ENCODE results near the gene ATXN1. TPM values are rescaled to one million over a fixed set of nuclear protein-coding genes. Genes with fewer than 3 reads are reported as not detected.

Gene ATXN1
- total RNA-seq, 2 donors from 2014 or later: 41.0 to 115 TPM

GRCh38 chr6:16670183-16670582 is 91.1 kb downstream of the ATXN1 start:
- peak overlapping the region; percentile 77 for H3K4me3 Mint-ChIP-seq

GRCh38 chr6:16669227-16669626 is 92.0 kb downstream of the ATXN1 start:
- H3K27me3 Mint-ChIP-seq: no peaks in the 10 kb centered on the region
- peaks cover 47% of the 10 kb centered on the region for H3K4me1 Mint-ChIP-seq
- H3K9me3 Mint-ChIP-seq: peaks cover 3% of the 10 kb centered on the region
- peak overlapping the region; percentile 77 for H3K4me3 Mint-ChIP-seq
- ATAC-seq (replicated peaks): peak; percentile 74
- H3K36me3 Mint-ChIP-seq (ENCODE audit: low read depth): peaks cover 32% of the 10 kb centered on the region
- H3K27ac Mint-ChIP-seq: peak overlapping the region; percentile 94

More at GRCh38 chr6:16670183-16670582, 91.1 kb downstream of the ATXN1 start:
- peak; percentile 45 for ATAC-seq (replicated peaks)
- Mint-ChIP-seq H3K27ac (peak overlapping the region; percentile 94), H3K27me3 (no peaks in the 10 kb centered on the region), H3K4me1 (peaks cover 54% of the 10 kb centered on the region), H3K36me3 (ENCODE audit: low read depth) (peaks cover 35% of the 10 kb centered on the region), H3K9me3 (peaks cover 3% of the 10 kb centered on the region)

GRCh38 chr6:16667509-16667908 is 93.8 kb downstream of the ATXN1 start:
- H3K4me3 Mint-ChIP-seq: peak overlapping the region; percentile 7
- H3K4me1 Mint-ChIP-seq: peaks cover 40% of the 10 kb centered on the region
- H3K36me3 Mint-ChIP-seq (ENCODE audit: low read depth): peaks cover 32% of the 10 kb centered on the region
- no peak for ATAC-seq (replicated peaks)
- H3K27ac Mint-ChIP-seq: peak overlapping the region; percentile 61
- H3K27me3 Mint-ChIP-seq: no peaks in the 10 kb centered on the region
- H3K9me3 Mint-ChIP-seq: peaks cover 3% of the 10 kb centered on the region

- no peak overlapping the region for H3K27ac Mint-ChIP-seq
- no peak for ATAC-seq (replicated peaks)
These were observed 95.3 kb downstream of the ATXN1 start for GRCh38 chr6:16665992-16666391.

GRCh38 chr6:16665182-16665581 is 96.1 kb downstream of the ATXN1 start:
- no peak overlapping the region for H3K27ac Mint-ChIP-seq
- no peaks in the 10 kb centered on the region for H3K27me3 Mint-ChIP-seq
- peaks cover 3% of the 10 kb centered on the region for H3K9me3 Mint-ChIP-seq
- H3K36me3 Mint-ChIP-seq (ENCODE audit: low read depth): peaks cover 32% of the 10 kb centered on the region
- H3K4me1 Mint-ChIP-seq: peaks cover 25% of the 10 kb centered on the region
- ATAC-seq (replicated peaks): no peak
- no peak overlapping the region for H3K4me3 Mint-ChIP-seq

More at GRCh38 chr6:16665992-16666391, 95.3 kb downstream of the ATXN1 start:
- no peak overlapping the region for H3K4me3 Mint-ChIP-seq
- H3K9me3 Mint-ChIP-seq: peaks cover 3% of the 10 kb centered on the region
- H3K4me1 Mint-ChIP-seq: peaks cover 30% of the 10 kb centered on the region
- no peaks in the 10 kb centered on the region for H3K27me3 Mint-ChIP-seq
- peaks cover 34% of the 10 kb centered on the region for H3K36me3 Mint-ChIP-seq (ENCODE audit: low read depth)

- peaks cover 26% of the 10 kb centered on the region for H3K4me1 Mint-ChIP-seq
- peaks cover 38% of the 10 kb centered on the region for H3K36me3 Mint-ChIP-seq (ENCODE audit: low read depth)
- no peaks in the 10 kb centered on the region for H3K27me3 Mint-ChIP-seq
- no peak overlapping the region for H3K4me3 Mint-ChIP-seq
- H3K27ac Mint-ChIP-seq: no peak overlapping the region
- peaks cover under 1% of the 10 kb centered on the region for H3K9me3 Mint-ChIP-seq
- no peak for ATAC-seq (replicated peaks)
These were observed 97.4 kb downstream of the ATXN1 start for GRCh38 chr6:16663901-16664300.

GRCh38 chr6:16660157-16660497 is 101.1 kb downstream of the ATXN1 start:
- H3K27ac Mint-ChIP-seq: peak overlapping the region; percentile 99
- no peak for ATAC-seq (replicated peaks)

GRCh38 chr6:16659466-16660156 is 101.6 kb downstream of the ATXN1 start:
- peak; percentile 58 for ATAC-seq (replicated peaks)
- peaks cover 42% of the 10 kb centered on the region for H3K4me1 Mint-ChIP-seq
- no peaks in the 10 kb centered on the region for H3K27me3 Mint-ChIP-seq
- peak overlapping the region; percentile 80 for H3K4me3 Mint-ChIP-seq
- H3K36me3 Mint-ChIP-seq (ENCODE audit: low read depth): peaks cover 55% of the 10 kb centered on the region
- H3K27ac Mint-ChIP-seq: peak overlapping the region; percentile 99
- no peaks in the 10 kb centered on the region for H3K9me3 Mint-ChIP-seq

More at GRCh38 chr6:16660157-16660497, 101.1 kb downstream of the ATXN1 start:
- H3K36me3 Mint-ChIP-seq (ENCODE audit: low read depth): peaks cover 50% of the 10 kb centered on the region
- peak overlapping the region; percentile 80 for H3K4me3 Mint-ChIP-seq
- H3K4me1 Mint-ChIP-seq: peaks cover 37% of the 10 kb centered on the region
- H3K27me3 Mint-ChIP-seq: no peaks in the 10 kb centered on the region
- H3K9me3 Mint-ChIP-seq: no peaks in the 10 kb centered on the region

GRCh38 chr6:16658348-16659034 is 102.8 kb downstream of the ATXN1 start:
- Mint-ChIP-seq H3K27me3 (no peaks in the 10 kb centered on the region), H3K36me3 (ENCODE audit: low read depth) (peaks cover 65% of the 10 kb centered on the region), H3K4me1 (peaks cover 49% of the 10 kb centered on the region), H3K4me3 (peak overlapping the region; percentile 80), H3K9me3 (no peaks in the 10 kb centered on the region), H3K27ac (peak overlapping the region; percentile 99)
- ATAC-seq (replicated peaks): peak; percentile 4

- no peaks in the 10 kb centered on the region for H3K27me3 Mint-ChIP-seq
- H3K9me3 Mint-ChIP-seq: no peaks in the 10 kb centered on the region
- ATAC-seq (replicated peaks): peak; percentile 64
- H3K4me3 Mint-ChIP-seq: peak overlapping the region; percentile 80
- peak overlapping the region; percentile 99 for H3K27ac Mint-ChIP-seq
- peaks cover 72% of the 10 kb centered on the region for H3K36me3 Mint-ChIP-seq (ENCODE audit: low read depth)
- peaks cover 53% of the 10 kb centered on the region for H3K4me1 Mint-ChIP-seq
These were observed 103.5 kb downstream of the ATXN1 start for GRCh38 chr6:16657768-16658167.

GRCh38 chr6:16656451-16656850 is 104.8 kb downstream of the ATXN1 start:
- no peaks in the 10 kb centered on the region for H3K9me3 Mint-ChIP-seq
- H3K4me3 Mint-ChIP-seq: peak overlapping the region; percentile 80
- peaks cover 81% of the 10 kb centered on the region for H3K36me3 Mint-ChIP-seq (ENCODE audit: low read depth)
- H3K27me3 Mint-ChIP-seq: no peaks in the 10 kb centered on the region
- ATAC-seq (replicated peaks): no peak
- peaks cover 65% of the 10 kb centered on the region for H3K4me1 Mint-ChIP-seq
- H3K27ac Mint-ChIP-seq: peak overlapping the region; percentile 99

- no peaks in the 10 kb centered on the region for H3K27me3 Mint-ChIP-seq
- peaks cover 91% of the 10 kb centered on the region for H3K36me3 Mint-ChIP-seq (ENCODE audit: low read depth)
- peak overlapping the region; percentile 84 for H3K27ac Mint-ChIP-seq
- ATAC-seq (replicated peaks): peak; percentile 46
- H3K4me1 Mint-ChIP-seq: peaks cover 60% of the 10 kb centered on the region
- no peaks in the 10 kb centered on the region for H3K9me3 Mint-ChIP-seq
- peak overlapping the region; percentile 68 for H3K4me3 Mint-ChIP-seq
These were observed 106.6 kb downstream of the ATXN1 start for GRCh38 chr6:16654701-16655100.

- no peak for ATAC-seq (replicated peaks)
- Mint-ChIP-seq H3K27me3 (no peaks in the 10 kb centered on the region), H3K4me1 (peaks cover 45% of the 10 kb centered on the region), H3K4me3 (peak overlapping the region; percentile 68), H3K9me3 (no peaks in the 10 kb centered on the region), H3K27ac (peak overlapping the region; percentile 66), H3K36me3 (ENCODE audit: low read depth) (peaks cover 84% of the 10 kb centered on the region)
These were observed 108.0 kb downstream of the ATXN1 start for GRCh38 chr6:16653226-16653625.

GRCh38 chr6:16651871-16652270 is 109.4 kb downstream of the ATXN1 start:
- H3K36me3 Mint-ChIP-seq (ENCODE audit: low read depth): peaks cover 80% of the 10 kb centered on the region
- H3K9me3 Mint-ChIP-seq: no peaks in the 10 kb centered on the region
- peak overlapping the region; percentile 68 for H3K4me3 Mint-ChIP-seq
- no peaks in the 10 kb centered on the region for H3K27me3 Mint-ChIP-seq
- H3K4me1 Mint-ChIP-seq: peaks cover 33% of the 10 kb centered on the region
- peak; percentile 70 for ATAC-seq (replicated peaks)
- H3K27ac Mint-ChIP-seq: peak overlapping the region; percentile 66

GRCh38 chr6:16649890-16650289 is 111.4 kb downstream of the ATXN1 start:
- peaks cover 81% of the 10 kb centered on the region for H3K36me3 Mint-ChIP-seq (ENCODE audit: low read depth)
- H3K4me3 Mint-ChIP-seq: no peak overlapping the region
- H3K4me1 Mint-ChIP-seq: peaks cover 33% of the 10 kb centered on the region
- no peak for ATAC-seq (replicated peaks)
- H3K27ac Mint-ChIP-seq: no peak overlapping the region
- no peaks in the 10 kb centered on the region for H3K27me3 Mint-ChIP-seq
- no peaks in the 10 kb centered on the region for H3K9me3 Mint-ChIP-seq
